Measurements from ENCODE around the gene PNLDC1.

- no peak for TF ChIP-seq CTCF (IDR thresholded peaks at IDR 0.05)
- no peak for TF ChIP-seq POLR2A (IDR thresholded peaks at IDR 0.05)
Measured at GRCh38 chr6:159817951-159818739, 18.1 kb downstream of the PNLDC1 start.

Data from testis (tissue), 2 donors.